Measurements from ENCODE around the gene GPT2. TPM values are rescaled to one million over a fixed set of nuclear protein-coding genes. Genes with fewer than 3 reads are reported as not detected.
A peak's percentile ranks its signal among the peaks of the same experiment; 100 is the strongest.

The GPT2 gene
- total RNA-seq, 4 donors from 2014 or later = 57.5 to 138 (median 105) TPM

GRCh38 chr16:46894036-46894672 lies 10.0 kb downstream of the GPT2 start:
- ATAC-seq (ENCODE audit: low FRiP score) = peak; percentile 28
- DNase-seq (ENCODE audit: low spot score) = no peak
- TF ChIP-seq, protein P1, sequence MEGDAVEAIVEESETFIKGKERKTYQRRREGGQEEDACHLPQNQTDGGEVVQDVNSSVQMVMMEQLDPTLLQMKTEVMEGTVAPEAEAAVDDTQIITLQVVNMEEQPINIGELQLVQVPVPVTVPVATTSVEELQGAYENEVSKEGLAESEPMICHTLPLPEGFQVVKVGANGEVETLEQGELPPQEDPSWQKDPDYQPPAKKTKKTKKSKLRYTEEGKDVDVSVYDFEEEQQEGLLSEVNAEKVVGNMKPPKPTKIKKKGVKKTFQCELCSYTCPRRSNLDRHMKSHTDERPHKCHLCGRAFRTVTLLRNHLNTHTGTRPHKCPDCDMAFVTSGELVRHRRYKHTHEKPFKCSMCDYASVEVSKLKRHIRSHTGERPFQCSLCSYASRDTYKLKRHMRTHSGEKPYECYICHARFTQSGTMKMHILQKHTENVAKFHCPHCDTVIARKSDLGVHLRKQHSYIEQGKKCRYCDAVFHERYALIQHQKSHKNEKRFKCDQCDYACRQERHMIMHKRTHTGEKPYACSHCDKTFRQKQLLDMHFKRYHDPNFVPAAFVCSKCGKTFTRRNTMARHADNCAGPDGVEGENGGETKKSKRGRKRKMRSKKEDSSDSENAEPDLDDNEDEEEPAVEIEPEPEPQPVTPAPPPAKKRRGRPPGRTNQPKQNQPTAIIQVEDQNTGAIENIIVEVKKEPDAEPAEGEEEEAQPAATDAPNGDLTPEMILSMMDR (IDR thresholded peaks at IDR 0.05) = no peak

GRCh38 chr16:46895399-46896313 lies 11.5 kb downstream of the GPT2 start:
- DNase-seq (ENCODE audit: low spot score) = no peak
- TF ChIP-seq, protein P1 (IDR thresholded peaks at IDR 0.05) = no peak
- ATAC-seq (ENCODE audit: low FRiP score) = no peak

- no peak for ATAC-seq (ENCODE audit: low FRiP score)
- DNase-seq (ENCODE audit: low spot score) = no peak
- TF ChIP-seq, protein P1 (IDR thresholded peaks at IDR 0.05) = no peak
Measured at GRCh38 chr16:46896314-46896968, 12.3 kb downstream of the GPT2 start.

GRCh38 chr16:46897471-46897870 lies 13.3 kb downstream of the GPT2 start:
- DNase-seq (ENCODE audit: low spot score) (no peak), ATAC-seq (ENCODE audit: low FRiP score) (no peak)
- TF ChIP-seq, protein P1 (IDR thresholded peaks at IDR 0.05) = no peak

- DNase-seq (ENCODE audit: low spot score) = no peak
- TF ChIP-seq, protein P1 (IDR thresholded peaks at IDR 0.05) = no peak
- no peak for ATAC-seq (ENCODE audit: low FRiP score)
Measured at GRCh38 chr16:46898006-46898405, 13.8 kb downstream of the GPT2 start.

DNA sequence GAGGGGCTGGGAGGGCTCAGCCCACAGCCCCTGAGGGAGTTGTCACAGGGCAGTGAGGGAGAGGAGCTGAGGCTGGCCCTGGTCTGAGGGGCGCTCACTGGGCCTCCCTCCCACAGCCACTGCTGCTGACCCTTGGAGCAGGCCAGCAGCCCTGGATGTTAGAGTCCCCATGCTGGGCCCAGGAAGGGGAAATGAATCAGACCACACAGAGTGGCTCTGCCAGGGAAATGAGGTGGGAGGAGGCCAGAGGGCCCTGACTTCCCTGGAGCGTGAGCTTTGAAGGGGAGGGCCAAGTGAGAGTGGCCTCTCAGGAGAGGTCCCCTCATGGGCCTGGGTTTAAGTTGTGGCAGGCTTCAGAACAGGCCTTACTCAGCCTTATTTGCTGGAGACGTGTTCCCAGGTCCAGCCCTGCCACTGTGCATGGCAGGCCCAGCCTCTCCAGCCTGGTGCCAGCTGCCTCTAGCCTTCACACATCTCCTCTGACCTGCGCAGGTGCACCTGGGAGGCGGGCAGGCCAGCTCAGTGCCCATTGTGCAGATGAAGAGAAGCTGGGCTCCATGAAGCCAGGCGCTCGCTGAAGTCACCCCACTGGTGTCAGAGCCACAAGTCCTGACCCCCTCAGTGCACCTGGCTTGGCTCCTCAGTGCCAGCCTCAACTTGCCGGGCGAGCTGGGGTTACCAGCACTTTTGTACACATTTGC lies 15.4 kb downstream of the GPT2 start:
- DNase-seq (ENCODE audit: low spot score) = no peak
- ATAC-seq (ENCODE audit: low FRiP score) = no peak
- TF ChIP-seq, protein P1 (IDR thresholded peaks at IDR 0.05) = no peak

Data from omental fat pad (tissue), 4 donors.